HUES64 (cell line): ENCODE data around the gene P2RX6.
"Not testable (repeated sequence)": the region's sequence is repeated elsewhere in the genome, so short reads cannot be mapped to it uniquely, and the experiment has no call there.

Experiments used
- H3K27ac ChIP-seq: 2 replicates; pipeline ENCODE4 v1.7.0; 2013; ENCODE audit warnings: low read depth, low read length, inconsistent platforms
- H3K27me3 ChIP-seq: 2 replicates; pipeline ENCODE4 v1.6.1; 2013; ENCODE audit warnings: mild to moderate bottlenecking, low read length; ENCODE audit not compliant: insufficient read depth
- H3K36me3 ChIP-seq: 2 replicates; pipeline ENCODE4 v1.6.1; 2013; ENCODE audit warnings: mild to moderate bottlenecking, low read length; ENCODE audit not compliant: insufficient read depth
- H3K4me1 ChIP-seq: 2 replicates; pipeline ENCODE4 v1.6.1; 2013; ENCODE audit warnings: mild to moderate bottlenecking, low read length, moderate library complexity; ENCODE audit not compliant: insufficient read depth
- H3K4me3 ChIP-seq: 2 replicates; pipeline ENCODE4 v1.5.1; 2013; ENCODE audit warnings: mild to moderate bottlenecking, low read length, moderate library complexity
- H3K9ac ChIP-seq: 2 replicates; pipeline ENCODE4 v1.6.1; 2013; ENCODE audit warnings: mild to moderate bottlenecking, low read depth, low read length
- H3K9me3 ChIP-seq: 2 replicates; pipeline ENCODE4 v1.6.1; 2013; ENCODE audit warnings: low read depth, low read length; ENCODE audit not compliant: insufficient read depth
- WGBS: fragments of 150-250, 120-280 bp; methylation state at CpG from one replicate; pipeline ENCODE4 v1.1.7; 2013; ENCODE audit warnings: missing lambda C conversion rate; 5-methylcytosine and 5-hydroxymethylcytosine counted together

P2RX6 gene

DNA sequence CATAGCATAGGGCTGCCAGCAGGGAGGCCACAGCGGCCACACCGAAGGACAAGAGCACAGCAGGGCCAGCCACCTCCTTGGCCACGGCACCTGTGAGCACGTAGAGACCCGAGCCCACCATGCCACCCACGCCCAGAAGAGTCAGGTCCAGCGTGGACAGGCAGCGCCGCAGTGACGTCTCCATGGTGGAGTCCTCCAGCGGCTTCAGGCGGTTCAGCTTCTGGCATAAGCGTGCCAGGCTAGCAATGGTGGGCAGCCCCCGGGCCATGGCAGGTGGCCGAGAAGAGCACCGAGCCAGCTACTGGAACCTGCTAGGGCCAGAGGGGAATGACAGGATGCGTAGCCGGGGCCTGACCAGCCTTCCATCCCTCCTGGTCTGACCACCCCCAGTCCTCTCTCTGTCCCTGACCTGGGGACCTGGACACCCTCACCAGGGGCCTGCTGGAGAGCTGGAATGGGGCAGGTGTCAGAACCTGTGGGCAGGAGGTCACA lies 16.6 kb downstream of the P2RX6 start:
- Histone ChIP-seq H3K27ac (no peak overlapping the region), H3K4me1 (no peaks in the 10 kb centered on the region), H3K9me3 (no peaks in the 10 kb centered on the region), H3K4me3 (peak overlapping the region; percentile 57), H3K27me3 (peaks cover 33% of the 10 kb centered on the region), H3K9ac (no peak overlapping the region), H3K36me3 (no peaks in the 10 kb centered on the region)
- WGBS, result 90% methylated on average over 18 of the region's 18 CpGs

DNA sequence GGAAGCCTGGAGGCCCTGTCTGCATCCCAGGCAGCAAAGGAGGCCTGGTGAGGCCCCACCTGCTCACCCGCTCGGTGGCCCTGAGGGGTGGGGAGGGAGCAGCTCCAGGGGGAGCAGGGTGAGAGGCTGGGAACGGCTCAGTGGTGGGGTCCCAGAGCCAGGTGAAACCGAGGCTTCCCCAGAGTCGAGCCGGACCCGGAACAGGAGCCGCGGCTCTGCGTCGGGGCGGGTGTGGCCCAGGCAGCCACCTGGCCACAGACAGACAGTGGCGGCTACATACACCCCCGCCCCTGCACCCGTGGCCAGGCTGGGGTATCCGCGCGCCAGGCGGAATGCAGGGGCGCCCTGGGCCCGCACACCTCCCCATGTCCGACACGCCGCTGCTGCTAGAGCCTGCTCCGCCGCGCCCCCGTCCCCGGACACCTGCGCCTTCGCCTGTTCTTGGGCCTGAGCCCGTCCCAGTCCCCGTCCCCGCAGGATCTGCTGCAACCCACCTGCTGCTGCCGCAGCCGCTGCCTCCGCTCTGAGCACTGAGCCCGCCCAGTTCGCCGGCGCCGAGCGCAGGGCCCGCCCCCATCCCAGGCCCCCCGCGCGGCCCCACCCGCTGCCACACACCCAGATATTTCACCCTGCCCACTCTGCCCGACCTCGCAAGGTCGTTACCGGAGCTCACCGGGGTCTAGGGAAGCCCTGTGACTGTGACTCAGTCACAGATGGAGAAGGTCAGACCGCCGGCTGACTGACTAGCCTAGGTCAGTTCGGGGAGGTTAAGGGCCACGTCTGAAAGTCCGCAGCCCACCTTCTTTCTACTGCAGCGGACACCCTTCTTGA lies 17.3 kb downstream of the P2RX6 start, which contains the start of gene SLC7A4:
Gene SLC7A4, minus strand, starts transcription at position 525 of the 831 bp plus-strand sequence. CDS start 749 bp downstream, outside the sequence.
- no peak within 1 kb of the TSS for H3K9ac ChIP-seq
- no peaks in the 10 kb centered on the region for H3K4me1 ChIP-seq
- H3K4me3 ChIP-seq, result peak within 1 kb of the TSS; percentile 57
- WGBS, result 4% methylated on average over 59 of the region's 59 CpGs
- no peak within 1 kb of the TSS for H3K27ac ChIP-seq
- H3K9me3 ChIP-seq, result no peaks in the 10 kb centered on the region
- peaks cover 33% of the 10 kb centered on the region for H3K27me3 ChIP-seq
- no peaks in the 10 kb centered on the region for H3K36me3 ChIP-seq

DNA sequence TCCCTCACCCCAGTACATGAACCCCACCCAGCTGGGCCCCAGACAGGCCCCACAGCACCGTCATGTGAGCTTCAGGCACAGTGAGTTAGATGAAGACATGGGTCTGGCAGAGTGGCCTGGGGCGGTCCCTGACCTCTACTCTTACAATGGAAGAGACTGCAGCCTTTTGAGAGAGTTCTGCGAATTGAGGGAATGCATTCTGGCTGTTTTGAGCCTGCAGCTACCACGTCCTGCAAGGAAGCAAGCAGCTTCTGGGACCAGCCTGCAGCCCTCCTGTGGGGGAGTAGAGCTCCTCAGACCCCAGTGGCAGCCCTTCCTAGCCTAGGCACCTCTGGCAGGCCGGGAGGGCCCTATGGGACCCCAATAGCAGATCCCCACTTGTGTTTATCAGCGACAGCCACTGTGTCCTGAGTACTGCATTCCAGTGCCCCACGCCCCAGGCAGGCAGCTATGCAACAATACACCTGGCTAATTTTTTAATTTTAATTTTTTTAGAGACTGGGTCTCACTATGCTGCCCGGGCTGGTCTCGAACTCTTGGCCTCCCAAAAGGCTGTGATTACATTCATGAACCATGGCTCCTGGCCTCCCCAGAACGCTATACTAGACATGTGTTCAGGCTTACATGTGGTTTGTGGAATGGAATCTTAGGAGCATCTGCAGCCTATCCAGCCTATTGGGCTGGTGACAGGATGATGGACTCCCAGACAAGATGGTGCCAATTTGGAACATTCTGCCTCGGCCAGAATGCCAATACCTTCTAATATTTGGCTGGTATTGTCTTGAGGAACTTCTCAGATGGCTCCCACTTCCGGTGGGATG lies 18.1 kb downstream of the P2RX6 start:
- H3K4me1 ChIP-seq, result no peaks in the 10 kb centered on the region
- H3K27me3 ChIP-seq, result peaks cover 33% of the 10 kb centered on the region
- no peak overlapping the region for H3K27ac ChIP-seq
- WGBS, result 70% methylated on average over 12 of the region's 12 CpGs
- H3K4me3 ChIP-seq, result peak overlapping the region; percentile 57
- H3K36me3 ChIP-seq, result no peaks in the 10 kb centered on the region
- H3K9me3 ChIP-seq, result no peaks in the 10 kb centered on the region
- H3K9ac ChIP-seq, result no peak overlapping the region

DNA sequence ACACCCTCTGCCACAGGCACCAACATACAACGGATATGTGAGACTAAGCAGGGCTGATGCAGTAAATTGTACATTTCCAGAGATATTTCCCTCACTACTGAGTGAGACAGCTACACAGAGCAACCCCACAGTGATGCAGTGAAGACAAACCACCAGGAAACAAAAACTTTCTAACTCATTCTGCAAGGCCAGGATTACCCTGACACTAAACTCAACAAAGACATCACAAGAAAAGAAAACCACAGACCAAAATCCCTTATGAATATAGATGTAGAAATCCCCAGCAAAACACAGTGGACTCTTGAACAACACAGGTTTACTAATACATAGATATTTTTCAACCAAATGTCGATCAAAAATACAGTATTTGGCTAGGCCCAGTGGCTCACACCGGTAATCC lies 18.9 kb downstream of the P2RX6 start:
- Histone ChIP-seq H3K4me3 (no peak overlapping the region), H3K36me3 (no peaks in the 10 kb centered on the region), H3K27me3 (peaks cover 33% of the 10 kb centered on the region), H3K9ac (no peak overlapping the region), H3K27ac (no peak overlapping the region), H3K9me3 (no peaks in the 10 kb centered on the region), H3K4me1 (no peaks in the 10 kb centered on the region)
- 90% methylated on average over 3 of the region's 3 CpGs for WGBS

DNA sequence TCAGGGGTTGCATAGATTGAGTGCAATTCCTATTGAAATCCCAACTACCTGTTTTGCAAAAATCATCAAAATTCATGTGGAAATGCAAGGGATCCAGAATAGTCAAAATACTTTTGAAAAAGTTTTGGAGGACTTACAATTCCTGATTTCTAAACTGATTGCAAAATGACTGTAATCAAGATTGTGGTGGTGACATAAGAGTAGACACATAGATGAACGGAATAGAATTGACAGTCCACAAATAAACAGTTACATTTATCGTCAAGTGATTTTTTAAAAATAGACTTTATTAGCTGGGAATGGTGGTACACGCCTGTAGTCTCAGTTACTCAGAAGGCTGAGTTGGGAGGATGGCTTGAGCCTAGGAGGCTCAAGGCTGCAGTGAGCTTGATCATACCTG lies 20.0 kb downstream of the P2RX6 start:
- Histone ChIP-seq H3K27me3 (peaks cover 33% of the 10 kb centered on the region), H3K4me1 (no peaks in the 10 kb centered on the region), H3K9ac (no peak overlapping the region), H3K27ac (no peak overlapping the region), H3K4me3 (no peak overlapping the region), H3K9me3 (no peaks in the 10 kb centered on the region), H3K36me3 (no peaks in the 10 kb centered on the region)
- WGBS, result 93% methylated on average over 3 of the region's 3 CpGs

DNA sequence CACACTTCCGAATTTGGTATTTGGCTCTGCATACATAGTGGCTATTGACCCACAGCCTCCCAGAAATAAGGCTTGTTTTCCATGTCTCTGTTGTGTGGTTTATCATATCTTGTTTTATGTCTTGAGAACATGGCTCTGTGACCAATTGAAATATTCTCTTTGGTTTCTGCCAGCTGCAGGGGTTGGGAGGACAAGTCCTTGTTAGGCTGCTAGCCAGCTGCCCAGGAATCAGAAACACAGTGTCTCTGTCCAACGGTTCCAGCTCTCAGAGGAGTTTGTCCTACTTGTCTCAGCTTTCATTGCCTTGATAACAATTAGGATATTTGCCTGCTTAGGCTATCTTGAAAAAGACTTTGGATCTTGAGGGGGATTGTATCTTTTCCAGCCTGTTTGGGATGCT lies 23.4 kb downstream of the P2RX6 start:
- Histone ChIP-seq H3K4me3 (no peak overlapping the region), H3K36me3 (no peaks in the 10 kb centered on the region), H3K27me3 (peaks cover 7% of the 10 kb centered on the region), H3K9ac (no peak overlapping the region), H3K4me1 (no peaks in the 10 kb centered on the region), H3K9me3 (no peaks in the 10 kb centered on the region), H3K27ac (no peak overlapping the region)
- 76% methylated on average over 2 of the region's 2 CpGs for WGBS

DNA sequence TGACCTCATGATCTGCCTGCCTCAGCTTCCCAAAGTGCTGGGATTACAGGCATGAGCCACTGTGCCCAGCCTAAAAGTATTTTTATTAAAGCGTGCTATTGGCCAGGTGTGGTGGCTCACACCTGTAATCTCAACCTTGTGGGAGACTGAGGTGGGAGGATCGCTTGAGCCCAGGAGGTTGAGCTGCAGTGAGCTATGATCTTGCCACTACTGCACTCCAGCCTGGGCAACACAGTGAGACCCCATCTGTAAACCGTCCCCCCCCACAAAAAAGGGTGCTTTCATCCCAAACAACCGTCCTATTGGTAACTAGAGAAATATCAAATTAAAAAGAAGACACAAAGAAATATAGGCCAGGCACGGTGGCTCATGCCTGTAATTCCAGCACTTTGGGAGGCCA lies 24.2 kb downstream of the P2RX6 start:
- not testable (repeated sequence) for H3K9ac ChIP-seq, H3K4me1 ChIP-seq, H3K4me3 ChIP-seq, H3K9me3 ChIP-seq, H3K27ac ChIP-seq, H3K27me3 ChIP-seq, H3K36me3 ChIP-seq
- WGBS, result 93% methylated on average over 5 of the region's 5 CpGs

DNA sequence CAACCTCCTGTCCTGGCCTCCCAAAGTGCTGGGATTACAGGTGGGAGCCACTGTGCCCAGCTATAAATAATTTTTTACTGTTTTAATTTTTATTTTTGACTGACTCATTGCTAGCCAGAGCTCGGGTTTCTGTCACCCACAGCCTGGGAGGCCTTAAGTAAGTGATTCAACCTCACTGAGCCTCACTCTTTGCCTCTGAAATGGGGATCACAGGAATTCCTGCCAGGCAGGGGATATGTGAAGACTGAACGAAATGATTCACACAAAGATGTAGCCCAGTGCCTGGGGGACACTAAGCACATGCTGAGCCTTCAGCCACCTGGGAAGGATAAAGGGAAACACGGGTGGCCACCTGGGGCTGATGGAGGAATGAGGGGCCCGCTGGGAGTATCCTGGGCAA lies 27.0 kb downstream of the P2RX6 start:
- Histone ChIP-seq H3K9me3 (no peaks in the 10 kb centered on the region), H3K27ac (no peak overlapping the region), H3K9ac (no peak overlapping the region), H3K36me3 (no peaks in the 10 kb centered on the region), H3K27me3 (0 out of 2 replicates have a peak, but pooled peaks cover 2% of the 10 kb centered on the region), H3K4me3 (no peak overlapping the region), H3K4me1 (peaks cover 3% of the 10 kb centered on the region; the same call in 1 of the 2 replicates)
- 80% methylated on average over 4 of the region's 4 CpGs for WGBS

DNA sequence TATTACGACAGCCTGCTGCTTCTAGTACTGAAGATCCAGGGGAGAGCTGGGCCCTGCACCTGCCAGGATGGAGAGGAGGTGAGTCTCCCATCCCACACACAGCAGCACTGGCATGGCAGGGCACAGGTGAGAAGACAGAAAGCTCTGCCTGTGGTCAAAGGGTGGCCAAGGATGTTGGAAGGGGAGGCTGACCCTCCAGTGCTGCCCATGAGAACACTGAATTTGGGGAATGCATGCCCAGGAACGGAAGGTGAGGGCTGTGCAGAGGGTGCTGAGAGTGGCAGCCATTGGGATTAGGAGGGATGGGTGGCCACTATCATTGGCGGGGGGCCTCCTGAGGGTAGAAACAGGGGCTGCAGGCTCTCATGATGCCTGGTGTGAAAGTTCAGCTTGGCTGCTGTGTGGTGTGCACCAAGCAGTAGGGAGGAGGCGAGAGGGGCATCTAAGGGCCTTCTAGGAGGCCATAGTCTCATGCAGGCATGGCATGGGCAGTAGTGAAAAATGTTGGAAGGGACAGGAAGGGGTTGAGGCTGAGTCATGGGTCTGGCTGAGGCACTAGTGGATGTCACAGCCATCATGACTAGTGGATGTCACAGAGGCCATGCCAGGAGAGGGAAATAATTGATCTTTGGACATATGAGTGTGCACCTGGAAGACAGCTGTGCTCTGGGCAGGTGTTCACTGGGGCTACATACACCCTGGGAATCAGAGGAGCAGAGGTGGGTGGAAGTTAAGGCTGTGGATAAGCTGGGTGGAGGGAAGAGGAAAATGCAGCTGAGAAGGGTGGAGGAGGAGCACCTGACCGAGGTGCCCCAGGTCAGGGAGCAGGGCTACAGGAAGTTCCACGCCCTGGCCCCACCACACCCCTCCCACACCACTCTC lies 28.3 kb downstream of the P2RX6 start:
- Histone ChIP-seq H3K27me3 (0 out of 2 replicates have a peak, but pooled peaks cover 2% of the 10 kb centered on the region), H3K36me3 (no peaks in the 10 kb centered on the region), H3K4me1 (peaks cover 3% of the 10 kb centered on the region; the same call in 1 of the 2 replicates), H3K9ac (no peak overlapping the region), H3K27ac (no peak overlapping the region), H3K4me3 (no peak overlapping the region), H3K9me3 (no peaks in the 10 kb centered on the region)
- 85% methylated on average over 6 of the region's 6 CpGs for WGBS

DNA sequence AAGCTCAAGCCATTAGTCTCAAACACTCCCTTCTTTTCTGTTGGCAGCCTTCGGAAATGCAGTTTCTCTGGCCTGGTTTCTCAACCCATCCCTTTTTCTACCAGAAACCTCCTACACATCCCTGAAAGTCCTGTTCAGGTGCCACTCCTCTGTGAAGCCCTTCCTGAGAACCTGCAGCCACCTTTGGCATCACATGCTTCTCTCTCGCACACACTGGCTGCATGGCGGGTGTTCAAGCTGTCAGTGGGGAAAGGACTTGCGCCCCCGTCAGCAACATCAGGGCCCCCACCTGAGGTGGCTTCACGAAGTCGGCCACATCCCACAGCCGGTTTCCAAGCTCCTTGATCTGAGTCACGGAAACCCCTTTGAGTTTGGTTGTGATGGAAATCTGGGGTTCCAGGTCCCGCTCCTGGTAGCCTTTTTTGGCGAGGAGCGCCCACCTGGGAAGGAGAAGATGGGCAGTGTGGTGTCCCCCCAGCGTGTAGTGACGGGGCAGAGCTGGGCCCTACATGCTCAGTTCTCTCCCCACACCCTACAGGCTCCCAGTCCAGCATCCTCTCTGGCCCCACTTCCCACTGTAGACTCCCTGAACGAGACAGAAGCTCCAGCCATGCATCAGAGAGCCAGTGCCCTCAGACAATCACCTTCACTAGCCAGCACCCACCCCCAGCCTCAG lies 29.0 kb downstream of the P2RX6 start:
- Histone ChIP-seq H3K27me3 (0 out of 2 replicates have a peak, but pooled peaks cover 2% of the 10 kb centered on the region), H3K4me3 (no peak overlapping the region), H3K9ac (no peak overlapping the region), H3K4me1 (peaks cover 3% of the 10 kb centered on the region; the same call in 1 of the 2 replicates), H3K9me3 (no peaks in the 10 kb centered on the region), H3K36me3 (no peaks in the 10 kb centered on the region), H3K27ac (no peak overlapping the region)
- 91% methylated on average over 15 of the region's 15 CpGs for WGBS
